OCI-LY7 (cell line): ENCODE data around the gene C2. TPM values are rescaled to one million over a fixed set of nuclear protein-coding genes. Genes with fewer than 3 reads are reported as not detected.
"Not testable (repeated sequence)": the region's sequence is repeated elsewhere in the genome, so short reads cannot be mapped to it uniquely, and the experiment has no call there.

Source experiments
- BruUV-seq: library from RNA; stranded (reverse); fragments of 400-500 nt; replicated peaks from 2 replicates; lab custom pipeline; 2021; lab: Mats Ljungman, UMichigan
- CTCF ChIA-PET: fragments of 300-600 bp; sonication (Branson Sonifier 250); formaldehyde crosslinking; loops from one replicate; lab custom pipeline; 2022; ENCODE audit warnings: antibody characterized with exemption; ENCODE audit not compliant: unreplicated experiment; lab: Charles Lee
- POLR2A ChIA-PET: fragments of 300-600 bp; sonication (Branson Sonifier 250); formaldehyde crosslinking; loops from one replicate; lab custom pipeline; 2022; ENCODE audit warnings: antibody characterized with exemption; lab: Charles Lee
- DNase-seq: peaks from one replicate; pipeline ENCODE4 v3.0.0-alpha.2; 2015; ENCODE audit warnings: low spot score
- H2AFZ ChIP-seq: fragments of 200-600 bp; sonication (generic), shearing (Covaris generic); 2 replicates; pipeline ENCODE4 v1.6.1; 2014; ENCODE audit warnings: mild to moderate bottlenecking, antibody characterized with exemption, low read length, moderate library complexity
- H3K27ac ChIP-seq: fragments of 200-600 bp; sonication (generic); 2 replicates; pipeline ENCODE4 v1.5.1; 2014; ENCODE audit warnings: mixed run types, low read depth, mild to moderate bottlenecking, moderate library complexity, low read length, inconsistent platforms; ENCODE audit not compliant: poor library complexity, severe bottlenecking
- H3K36me3 ChIP-seq: fragments of 200-600 bp; sonication (generic); 2 replicates; pipeline ENCODE4 v1.6.1; 2014; ENCODE audit warnings: mild to moderate bottlenecking, antibody characterized with exemption, low read length, moderate library complexity, mixed read lengths; ENCODE audit not compliant: insufficient read depth
- H3K4me1 ChIP-seq: fragments of 200-600 bp; sonication (generic); 2 replicates; pipeline ENCODE4 v1.5.1; 2014; ENCODE audit warnings: mild to moderate bottlenecking, low read length; ENCODE audit not compliant: insufficient read depth, poor library complexity, severe bottlenecking
- H3K4me2 ChIP-seq: fragments of 200-600 bp; sonication (generic); 2 replicates; pipeline ENCODE4 v1.6.1; 2014; ENCODE audit warnings: mild to moderate bottlenecking, low read length
- H3K4me3 ChIP-seq: fragments of 200-600 bp; sonication (generic); 2 replicates; pipeline ENCODE4 v1.5.1; 2014; ENCODE audit warnings: mild to moderate bottlenecking, low read depth, low read length; ENCODE audit not compliant: poor library complexity, severe bottlenecking
- H3K79me2 ChIP-seq: fragments of 200-600 bp; sonication (generic); 2 replicates; pipeline ENCODE4 v1.6.1; 2016; ENCODE audit warnings: low read depth, mild to moderate bottlenecking, low read length, moderate library complexity, mixed read lengths; ENCODE audit not compliant: insufficient read depth
- H3K9me2 ChIP-seq: fragments of 200-600 bp; sonication (generic); 2 replicates; pipeline ENCODE4 v1.6.1; 2016; ENCODE audit warnings: mild to moderate bottlenecking, low read length, mixed read lengths; ENCODE audit not compliant: insufficient read depth
- H3K9me3 ChIP-seq: fragments of 200-600 bp; sonication (generic); 2 replicates; pipeline ENCODE4 v1.6.1; 2014; ENCODE audit warnings: mild to moderate bottlenecking, mixed run types, low read length, mixed read lengths
- H4K20me1 ChIP-seq: fragments of 200-600 bp; sonication (generic); 2 replicates; pipeline ENCODE4 v1.6.1; 2014; ENCODE audit warnings: mild to moderate bottlenecking, antibody characterized with exemption, low read length, moderate library complexity, mixed read lengths; ENCODE audit not compliant: insufficient read depth
- CTCF ChIP-seq: fragments of 200-600 bp; sonication (generic); conservative IDR thresholded peaks from 2 replicates; pipeline ENCODE4 v1.5.1; 2014; ENCODE audit warnings: mild to moderate bottlenecking, antibody characterized with exemption, low read length, moderate library complexity, mixed read lengths
- EZH2phosphoT487 ChIP-seq: fragments of 200-600 bp; sonication (generic); IDR thresholded peaks from 2 replicates; pipeline ENCODE4 v1.6.1; 2018; ENCODE audit warnings: low read depth, borderline replicate concordance, mild to moderate bottlenecking, mixed run types, antibody characterized with exemption, low read length, moderate library complexity, mixed read lengths
- intact Hi-C: fragments of 100-400 bp; cut with micrococcal nuclease; formaldehyde crosslinking; loops from one replicate; pipeline ENCODE4 v1.10.0; 2022; ENCODE audit not compliant: unreplicated experiment
- total RNA-seq, 2 experiments: library from RNA; depleted of rRNA in 1 of 2; stranded (reverse); fragments of >200 nt in 1 of 2; shearing (Covaris generic) in 1 of 2; gene quantifications; 2 replicates each; pipeline ENCODE4 v1.2.3, GENCODE V29; 2014 to 2022

C2 gene
- total RNA-seq, 2 experiments from 2014 or later = 3.4 to 4.4 TPM

- no peaks in the 10 kb centered on the region for H3K9me3 ChIP-seq
- no TSS peak for BruUV-seq
- H3K4me3 ChIP-seq = no peak overlapping the region
- POLR2A ChIA-PET = interaction anchor here (1.5 kb wide), 1 partner anchor 18 kb away, joined by 4 read pairs; no protein-coding TSS in a partner anchor
- no peaks in the 10 kb centered on the region for H3K36me3 ChIP-seq
- no peaks in the 10 kb centered on the region for H4K20me1 ChIP-seq
- no peak overlapping the region for H3K4me2 ChIP-seq
- CTCF ChIA-PET = no interaction called here
- no peak overlapping the region for H3K27ac ChIP-seq
- no peak for TF ChIP-seq CTCF
- H3K79me2 ChIP-seq = no peaks in the 10 kb centered on the region
- intact Hi-C loops = no loop called here
- no peaks in the 10 kb centered on the region for H3K9me2 ChIP-seq
- no peak overlapping the region for H2AFZ ChIP-seq
- no peak for DNase-seq
- H3K4me1 ChIP-seq = peaks cover 14% of the 10 kb centered on the region
Observed at GRCh38 chr6:31906122-31906521, 21.4 kb upstream of the C2 start.

- H4K20me1 ChIP-seq, CTCF ChIA-PET, intact Hi-C loops, DNase-seq, H2AFZ ChIP-seq, BruUV-seq, H3K9me2 ChIP-seq, H3K4me3 ChIP-seq, H3K27ac ChIP-seq, H3K36me3 ChIP-seq, H3K4me2 ChIP-seq, H3K79me2 ChIP-seq, H3K9me3 ChIP-seq: not testable (repeated sequence)
- POLR2A ChIA-PET = interaction anchor here (0.7 to 1.5 kb wide), 2 partner anchors 18 to 35 kb away, joined by 4 read pairs; no protein-coding TSS in a partner anchor
- peaks cover 12% of the 10 kb centered on the region for H3K4me1 ChIP-seq
Observed at GRCh38 chr6:31906727-31907126, 20.8 kb upstream of the C2 start.

GRCh38 chr6:31907158-31907813 lies 20.2 kb upstream of the C2 start:
- POLR2A ChIA-PET = interaction anchor here (0.6 to 0.7 kb wide), 3 partner anchors 34 to 1870 kb away, joined by 3 to 4 read pairs (median 3); partner anchors contain the start of gene AIF1

GRCh38 chr6:31908255-31908654 lies 19.3 kb upstream of the C2 start:
- H3K4me1 ChIP-seq, H3K4me2 ChIP-seq, DNase-seq, H3K79me2 ChIP-seq, H3K27ac ChIP-seq, intact Hi-C loops, H2AFZ ChIP-seq, H3K9me3 ChIP-seq, H3K9me2 ChIP-seq, H4K20me1 ChIP-seq, H3K4me3 ChIP-seq, BruUV-seq, H3K36me3 ChIP-seq: not testable (repeated sequence)
- CTCF ChIA-PET = interaction anchor here (0.6 kb wide), 1 partner anchor 29 kb away, joined by 10 read pairs; no protein-coding TSS in a partner anchor
- POLR2A ChIA-PET = interaction anchor here (0.6 kb wide), 1 partner anchor 293 kb away, joined by 3 read pairs; the partner anchor contains the start of gene AIF1

More at GRCh38 chr6:31907158-31907813, 20.2 kb upstream of the C2 start:
- Histone ChIP-seq H3K9me2 (no peaks in the 10 kb centered on the region), H3K9me3 (no peaks in the 10 kb centered on the region), H3K4me2 (no peak overlapping the region), H2AFZ (no peak overlapping the region), H3K4me1 (peaks cover 11% of the 10 kb centered on the region), H3K36me3 (no peaks in the 10 kb centered on the region), H3K27ac (no peak overlapping the region), H4K20me1 (no peaks in the 10 kb centered on the region), H3K79me2 (no peaks in the 10 kb centered on the region), H3K4me3 (no peak overlapping the region)
- intact Hi-C loops = no loop called here
- CTCF ChIA-PET = interaction anchor here (0.6 kb wide), 1 partner anchor 30 kb away, joined by 10 read pairs; no protein-coding TSS in a partner anchor
- TF ChIP-seq CTCF = no peak
- no peak for TF ChIP-seq EZH2phosphoT487
- DNase-seq = no peak
- no TSS peak for BruUV-seq
